Endothelial cell (in vitro differentiated cells): ENCODE measurements around the gene HLA-B. TPM values are rescaled to one million over a fixed set of nuclear protein-coding genes. Genes with fewer than 3 reads are reported as not detected.
A peak's percentile ranks its signal among the peaks of the same experiment; 100 is the strongest.

Experiments used
- DNase-seq: peaks from one replicate; pipeline ENCODE4 v3.0.0; 2021; ENCODE audit warnings: low spot score
- H3K27ac Mint-ChIP-seq: one replicate; pipeline ENCODE4 v1.8.0; 2021; ENCODE audit warnings: mixed read lengths, inconsistent platforms; ENCODE audit not compliant: unreplicated experiment
- H3K27me3 Mint-ChIP-seq: one replicate; pipeline ENCODE4 v1.8.0; 2021; ENCODE audit warnings: mild to moderate bottlenecking, moderate library complexity, mixed read lengths, inconsistent platforms; ENCODE audit not compliant: unreplicated experiment
- H3K36me3 Mint-ChIP-seq: one replicate; pipeline ENCODE4 v1.8.0; 2021; ENCODE audit warnings: mild to moderate bottlenecking, low read depth, mixed read lengths, inconsistent platforms; ENCODE audit not compliant: unreplicated experiment
- H3K4me1 Mint-ChIP-seq: one replicate; pipeline ENCODE4 v1.8.0; 2021; ENCODE audit warnings: mild to moderate bottlenecking, mixed read lengths, inconsistent platforms; ENCODE audit not compliant: unreplicated experiment
- H3K4me3 Mint-ChIP-seq: one replicate; pipeline ENCODE4 v1.8.0; 2021; ENCODE audit warnings: mild to moderate bottlenecking, mixed read lengths, inconsistent platforms; ENCODE audit not compliant: unreplicated experiment
- H3K9me3 Mint-ChIP-seq: one replicate; pipeline ENCODE4 v1.8.0; 2021; ENCODE audit warnings: mixed read lengths, inconsistent platforms; ENCODE audit not compliant: unreplicated experiment
- total RNA-seq: library from RNA; stranded (reverse); fragmentation: NEBNext Ultra II Directional; extraction: Animal tissue kit (Norgen Biotek cat#: 25700); gene quantifications from one replicate; pipeline ENCODE4 v1.2.1, GENCODE V29; 2021; ENCODE audit not compliant: unreplicated experiment
- TF ChIP-seq, protein P1 (sequence below): fragments of 200-600 bp; sonication (generic); IDR thresholded peaks from one replicate; pipeline ENCODE4 v1.5.0; 2021; ENCODE audit warnings: antibody characterized with exemption; ENCODE audit not compliant: unreplicated experiment

The HLA-B gene
- total RNA-seq, 1 donor from 2014 or later: 301 TPM

DNA sequence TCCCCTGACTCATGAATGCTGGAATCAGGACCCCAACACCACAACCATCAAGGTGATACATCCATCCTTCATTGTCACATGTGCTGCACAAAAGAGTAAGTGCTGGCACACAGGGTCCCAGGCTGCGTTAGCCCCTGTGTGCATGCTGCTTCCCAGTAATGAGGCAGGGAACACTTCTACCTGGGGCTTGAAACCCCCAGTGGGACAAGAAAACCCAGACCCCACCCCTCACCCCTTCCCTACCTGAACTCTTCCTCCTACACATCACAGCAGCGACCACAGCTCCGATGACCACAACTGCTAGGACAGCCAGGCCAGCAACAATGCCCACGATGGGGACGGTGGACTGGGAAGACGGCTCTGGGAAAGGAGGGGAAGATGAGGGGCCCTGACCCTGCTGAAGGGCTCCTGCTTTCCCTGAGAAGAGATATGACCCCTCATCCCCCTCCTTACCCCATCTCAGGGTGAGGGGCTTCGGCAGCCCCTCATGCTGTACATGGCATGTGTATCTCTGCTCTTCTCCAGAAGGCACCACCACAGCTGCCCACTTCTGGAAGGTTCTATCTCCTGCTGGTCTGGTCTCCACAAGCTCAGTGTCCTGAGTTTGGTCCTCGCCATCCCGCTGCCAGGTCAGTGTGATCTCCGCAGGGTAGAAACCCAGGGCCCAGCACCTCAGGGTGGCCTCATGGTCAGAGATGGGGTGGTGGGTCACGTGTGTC, 2.0 kb downstream of the HLA-B start:
- Mint-ChIP-seq H3K4me1 (peaks cover 9% of the 10 kb centered on the region), H3K4me3 (peak overlapping the region; percentile 84), H3K27ac (peak overlapping the region; percentile 36), H3K36me3 (peaks cover 20% of the 10 kb centered on the region), H3K9me3 (no peaks in the 10 kb centered on the region), H3K27me3 (peaks cover 2% of the 10 kb centered on the region)
- TF ChIP-seq, protein P1, sequence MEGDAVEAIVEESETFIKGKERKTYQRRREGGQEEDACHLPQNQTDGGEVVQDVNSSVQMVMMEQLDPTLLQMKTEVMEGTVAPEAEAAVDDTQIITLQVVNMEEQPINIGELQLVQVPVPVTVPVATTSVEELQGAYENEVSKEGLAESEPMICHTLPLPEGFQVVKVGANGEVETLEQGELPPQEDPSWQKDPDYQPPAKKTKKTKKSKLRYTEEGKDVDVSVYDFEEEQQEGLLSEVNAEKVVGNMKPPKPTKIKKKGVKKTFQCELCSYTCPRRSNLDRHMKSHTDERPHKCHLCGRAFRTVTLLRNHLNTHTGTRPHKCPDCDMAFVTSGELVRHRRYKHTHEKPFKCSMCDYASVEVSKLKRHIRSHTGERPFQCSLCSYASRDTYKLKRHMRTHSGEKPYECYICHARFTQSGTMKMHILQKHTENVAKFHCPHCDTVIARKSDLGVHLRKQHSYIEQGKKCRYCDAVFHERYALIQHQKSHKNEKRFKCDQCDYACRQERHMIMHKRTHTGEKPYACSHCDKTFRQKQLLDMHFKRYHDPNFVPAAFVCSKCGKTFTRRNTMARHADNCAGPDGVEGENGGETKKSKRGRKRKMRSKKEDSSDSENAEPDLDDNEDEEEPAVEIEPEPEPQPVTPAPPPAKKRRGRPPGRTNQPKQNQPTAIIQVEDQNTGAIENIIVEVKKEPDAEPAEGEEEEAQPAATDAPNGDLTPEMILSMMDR: no peak
- DNase-seq: no peak

DNA sequence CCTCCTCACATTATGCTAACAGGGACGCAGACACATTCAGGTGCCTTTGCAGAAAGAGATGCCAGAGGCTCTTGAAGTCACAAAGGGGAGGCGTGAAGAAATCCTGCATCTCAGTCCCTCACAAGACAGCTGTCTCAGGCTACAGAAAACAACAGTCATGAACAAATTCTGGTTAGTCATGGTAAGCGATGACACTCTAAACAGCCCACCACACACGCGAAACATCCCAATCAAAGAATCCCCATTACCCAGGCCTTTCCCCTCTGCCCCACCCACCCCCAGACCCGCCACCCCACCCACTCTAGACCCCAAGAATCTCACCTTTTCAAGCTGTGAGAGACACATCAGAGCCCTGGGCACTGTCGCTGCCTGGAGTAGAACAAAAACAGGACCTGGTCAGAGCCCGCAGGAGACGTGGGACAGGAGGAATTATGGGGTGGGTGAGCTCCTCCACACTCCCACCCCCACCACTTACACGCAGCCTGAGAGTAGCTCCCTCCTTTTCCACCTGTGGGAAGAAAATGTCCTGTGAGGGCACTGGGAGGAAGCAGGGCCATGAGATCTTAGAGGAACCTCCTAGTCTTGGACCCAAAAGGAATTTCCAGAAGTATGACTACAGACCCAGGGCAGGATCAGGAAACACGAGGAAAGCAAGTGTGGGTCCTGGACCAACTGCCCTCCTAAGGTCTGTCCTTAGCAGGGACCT, 2.7 kb downstream of the HLA-B start:
- TF ChIP-seq, protein P1: no peak
- peaks cover 20% of the 10 kb centered on the region for H3K36me3 Mint-ChIP-seq
- H3K4me3 Mint-ChIP-seq: peak overlapping the region; percentile 42
- peaks cover 2% of the 10 kb centered on the region for H3K27me3 Mint-ChIP-seq
- no peaks in the 10 kb centered on the region for H3K9me3 Mint-ChIP-seq
- H3K27ac Mint-ChIP-seq: no peak overlapping the region
- no peak for DNase-seq
- peaks cover 9% of the 10 kb centered on the region for H3K4me1 Mint-ChIP-seq

DNA sequence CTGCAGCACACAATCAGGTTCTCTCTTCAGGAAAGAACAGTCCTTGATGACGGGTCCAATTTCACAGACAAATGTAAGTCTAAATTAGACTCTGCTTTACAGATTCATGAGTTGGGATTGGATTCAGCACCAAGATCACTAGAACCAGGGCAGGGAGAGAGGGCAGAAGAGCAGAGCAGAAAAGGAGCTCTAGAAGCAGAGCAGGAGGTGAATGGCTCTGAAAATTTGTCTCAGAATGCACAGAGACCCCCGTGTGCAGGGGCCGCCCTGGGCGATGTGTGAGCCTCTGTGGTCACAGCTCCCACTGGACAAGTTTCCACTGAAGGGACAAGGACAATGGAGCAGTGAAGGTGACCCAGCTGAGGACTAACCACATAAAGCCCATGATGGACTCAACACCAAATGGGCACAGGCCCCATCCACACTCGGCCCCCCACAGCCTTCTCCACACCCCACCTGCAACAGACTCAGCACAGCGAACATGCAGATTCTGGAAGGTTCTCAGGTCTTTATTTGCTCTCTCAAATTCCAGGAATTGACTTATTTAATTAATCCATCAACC, 3.5 kb downstream of the HLA-B start:
- H3K36me3 Mint-ChIP-seq: peaks cover 20% of the 10 kb centered on the region
- DNase-seq: no peak
- peak overlapping the region; percentile 65 for H3K4me3 Mint-ChIP-seq
- H3K4me1 Mint-ChIP-seq: peaks cover 9% of the 10 kb centered on the region
- H3K9me3 Mint-ChIP-seq: no peaks in the 10 kb centered on the region
- H3K27ac Mint-ChIP-seq: no peak overlapping the region
- TF ChIP-seq, protein P1: no peak
- peaks cover 2% of the 10 kb centered on the region for H3K27me3 Mint-ChIP-seq

DNA sequence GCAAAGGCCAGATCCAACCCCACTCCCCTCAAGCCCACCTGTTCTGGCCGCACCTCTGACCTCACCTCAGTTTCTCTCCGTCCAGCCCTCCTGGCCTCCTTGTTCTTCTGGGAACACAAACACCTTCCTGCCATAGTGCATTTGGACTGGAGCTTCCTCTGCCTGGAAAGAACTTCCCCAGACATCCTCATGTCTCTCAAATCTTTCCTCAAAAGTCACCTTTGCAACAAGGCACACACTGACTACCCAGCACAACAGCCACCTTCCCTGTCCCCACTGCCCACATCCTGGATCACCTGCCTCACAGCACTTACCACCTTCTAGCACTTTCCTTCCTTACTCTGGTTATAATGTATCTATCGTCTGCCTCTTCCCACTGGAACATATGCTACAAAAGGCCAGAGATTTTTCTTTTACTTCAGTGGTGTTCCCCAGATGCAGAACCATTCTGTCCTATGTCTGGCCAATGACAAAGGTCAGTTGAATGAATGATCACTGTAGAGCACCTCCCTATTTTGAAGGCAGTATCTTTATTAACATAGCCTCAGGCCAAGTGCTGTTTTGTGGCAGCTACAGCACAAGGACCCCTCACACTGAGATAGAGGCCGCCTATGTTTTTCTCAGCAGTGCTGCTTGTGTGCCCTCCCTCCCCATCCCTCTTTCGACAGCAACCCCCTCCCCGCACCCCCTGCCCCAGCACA, 4.1 kb downstream of the HLA-B start:
- Mint-ChIP-seq H3K4me1 (peaks cover 9% of the 10 kb centered on the region), H3K27ac (no peak overlapping the region), H3K4me3 (no peak overlapping the region), H3K9me3 (no peaks in the 10 kb centered on the region), H3K27me3 (peaks cover 2% of the 10 kb centered on the region), H3K36me3 (peaks cover 20% of the 10 kb centered on the region)
- TF ChIP-seq, protein P1: no peak
- DNase-seq: no peak
